ENCODE measurements around the gene ZNF184. TPM values are rescaled to one million over a fixed set of nuclear protein-coding genes. Genes with fewer than 3 reads are reported as not detected.

ZNF184 gene
- total and polyA plus RNA-seq, 9 of the 15 experiments (the other 6 are each of a cell fraction or from before 2014, with no cell fraction given) = 7.6 to 22.2 (median 12.8) TPM

DNA sequence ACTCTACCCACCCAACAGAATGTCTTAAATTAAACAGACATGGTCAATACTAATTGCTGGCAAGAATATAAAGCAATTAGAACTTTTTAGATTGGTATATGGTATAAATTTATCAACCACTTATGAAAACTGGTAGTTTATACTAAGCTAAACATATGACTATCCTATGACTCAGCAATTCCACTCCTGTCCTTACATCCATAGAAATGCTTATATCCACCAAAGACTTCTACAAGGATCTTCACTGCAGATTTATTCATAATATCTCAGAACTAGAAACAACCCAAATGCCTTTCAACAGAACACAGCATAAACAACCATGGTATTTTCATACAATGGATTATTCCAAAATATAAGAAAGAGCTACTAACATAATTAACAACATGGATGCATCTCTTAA, 4.6 kb downstream of the ZNF184 start:
- H3K4me2 ChIP-seq (ENCODE audit: insufficient read depth, low read length) = no peak overlapping the region
- no peak for ATAC-seq
- BruUV-seq (replicated peaks) = no TSS peak
- no peak for DNase-seq (ENCODE audit: extremely low read depth in 1 of 4, low spot score in 3 of 4)
- no peaks in the 10 kb centered on the region; the same call in 1 of the 2 replicates for H3K9me3 ChIP-seq (replicated peaks; ENCODE audit: control insufficient read depth, insufficient read depth, low read depth, low read length)
- in situ Hi-C loops (cut with MboI) (no loop called here), intact Hi-C loops (cut with micrococcal nuclease) (no loop called here)
- peaks cover 53% of the 10 kb centered on the region for H3K79me2 ChIP-seq (ENCODE audit: control insufficient read depth, insufficient read depth, low read length)
- no peaks in the 10 kb centered on the region for H4K20me1 ChIP-seq (replicated peaks; ENCODE audit: control insufficient read depth, insufficient read depth, low read length)
- H3K9me1 ChIP-seq (ENCODE audit: control insufficient read depth, insufficient read depth, low read length) = no peaks in the 10 kb centered on the region
- H3K4me3 ChIP-seq = no peak overlapping the region
- ChIA-PET POLR2A (interaction anchor here (0.6 to 1.2 kb wide), 3 partner anchors 8 to 220 kb away, joined by 3 read pairs; no protein-coding TSS in a partner anchor), CTCF (ENCODE audit: low intra/inter-chr PET ratio) (interaction anchor here (0.6 kb wide), 1 partner anchor 361 kb away, joined by 3 read pairs; no protein-coding TSS in a partner anchor)
- H2AFZ ChIP-seq (ENCODE audit: low read depth, low read length) = no peak overlapping the region
- no peak for FAIRE-seq
- peaks cover 47% of the 10 kb centered on the region for H3K36me3 ChIP-seq (ENCODE audit: control insufficient read depth, insufficient read depth, low read length)
- no peak overlapping the region for H3K9ac ChIP-seq (ENCODE audit: insufficient read depth in 1 of 2, low read depth in 2 of 2, low read length in 2 of 2)
- peak overlapping the region; percentile 5; the same call in 1 of the 3 replicates for H3K27ac ChIP-seq (ENCODE audit: extremely low read depth, low read depth, low read length)
- no peaks in the 10 kb centered on the region for H3K27me3 ChIP-seq (ENCODE audit: control insufficient read depth in 2 of 2, insufficient read depth in 2 of 2, low read length in 2 of 2)
- H3K4me1 ChIP-seq (replicated peaks in 1 of 2; ENCODE audit: control insufficient read depth in 2 of 2, insufficient read depth in 2 of 2, low read length in 2 of 2) = peaks cover 0 to 8% of the 10 kb centered on the region in 2 experiments; a peak in 4 of 5 replicates
- TF ChIP-seq SMARCC2 (IDR thresholded peaks at IDR 0.05; ENCODE audit: low read depth) (no peak), JUND (IDR thresholded peaks at IDR 0.05; ENCODE audit: borderline replicate concordance, low read depth, low read length) (peak; percentile 14; the same call in 1 of the 2 replicates), JUND (tag; IDR thresholded peaks at IDR 0.05; ENCODE audit: borderline replicate concordance, low read depth, low read length) (peak; percentile 57; the same call in 1 of the 3 replicates), NFE2L1 (tag; IDR thresholded peaks at IDR 0.05; ENCODE audit: borderline replicate concordance, low read depth) (peak; percentile 81), SMARCA4 (IDR thresholded peaks at IDR 0.05) (peak; percentile 38; the same call in 1 of the 2 replicates), TRIM24 (IDR thresholded peaks at IDR 0.05) (0 out of 4 replicates have a peak, but pooled peaks of 1 of the 2 experiments have one; percentile 32), C11orf30 (IDR thresholded peaks at IDR 0.05; ENCODE audit: low read depth) (peak; percentile 95), POLR2H (tag; IDR thresholded peaks at IDR 0.05; ENCODE audit: low read depth) (peak; percentile 60; the same call in 1 of the 2 replicates), MAFG (tag; conservative IDR thresholded peaks at IDR 0.05) (peak; percentile 97), EP400 (IDR thresholded peaks at IDR 0.05) (0 out of 2 replicates have a peak, but pooled peaks have one; percentile 15), TBP (optimal IDR thresholded peaks at IDR 0.05; ENCODE audit: low read depth, low read length) (no peak), MAFK (IDR thresholded peaks at IDR 0.05; ENCODE audit: low read length) (peak; percentile 93), DPF2 (IDR thresholded peaks at IDR 0.05) (peak; percentile 45; the same call in 1 of the 2 replicates), SMARCE1 (IDR thresholded peaks at IDR 0.05) (peak; percentile 24; the same call in 1 of the 2 replicates), ZNF668 (CRISPR knock-in tag; IDR thresholded peaks at IDR 0.05) (no peak), ZNF316 (IDR thresholded peaks at IDR 0.05) (peak; percentile 98), NFE2 (IDR thresholded peaks at IDR 0.05; ENCODE audit: low read depth) (peak; percentile 92), BACH1 (tag; IDR thresholded peaks at IDR 0.05) (peak; percentile 88), ARID1B (IDR thresholded peaks at IDR 0.05) (peak; percentile 39; the same call in 1 of the 2 replicates)
- TF ChIP-seq, protein P1, sequence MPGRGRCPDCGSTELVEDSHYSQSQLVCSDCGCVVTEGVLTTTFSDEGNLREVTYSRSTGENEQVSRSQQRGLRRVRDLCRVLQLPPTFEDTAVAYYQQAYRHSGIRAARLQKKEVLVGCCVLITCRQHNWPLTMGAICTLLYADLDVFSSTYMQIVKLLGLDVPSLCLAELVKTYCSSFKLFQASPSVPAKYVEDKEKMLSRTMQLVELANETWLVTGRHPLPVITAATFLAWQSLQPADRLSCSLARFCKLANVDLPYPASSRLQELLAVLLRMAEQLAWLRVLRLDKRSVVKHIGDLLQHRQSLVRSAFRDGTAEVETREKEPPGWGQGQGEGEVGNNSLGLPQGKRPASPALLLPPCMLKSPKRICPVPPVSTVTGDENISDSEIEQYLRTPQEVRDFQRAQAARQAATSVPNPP (IDR thresholded peaks at IDR 0.05; ENCODE audit: borderline replicate concordance, insufficient read depth, insufficient read length) = no peak
- TF ChIP-seq, protein P2, sequence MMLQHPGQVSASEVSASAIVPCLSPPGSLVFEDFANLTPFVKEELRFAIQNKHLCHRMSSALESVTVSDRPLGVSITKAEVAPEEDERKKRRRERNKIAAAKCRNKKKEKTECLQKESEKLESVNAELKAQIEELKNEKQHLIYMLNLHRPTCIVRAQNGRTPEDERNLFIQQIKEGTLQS (IDR thresholded peaks at IDR 0.05) = peak; percentile 53
- TF ChIP-seq, protein P2 (CRISPR knock-in tag; conservative IDR thresholded peaks at IDR 0.05) = no peak

Measured in K562 (cell line).